HG03196 (cell line): ENCODE data around the gene IL18RAP.

Experiments
- ATAC-seq: cut with Tn5 transposase; IDR thresholded peaks from one replicate; pipeline ENCODE4 v1.9.1; 2021; ENCODE audit not compliant: unreplicated experiment

Gene IL18RAP

GRCh38 chr2:102451968-102452367, 29.0 kb downstream of the IL18RAP start:
- ATAC-seq, result no peak

GRCh38 chr2:102453501-102453900, 30.5 kb downstream of the IL18RAP start:
- no peak for ATAC-seq

- no peak for ATAC-seq
Observed at GRCh38 chr2:102455061-102455670, 32.2 kb downstream of the IL18RAP start.

- ATAC-seq, result no peak
Observed at GRCh38 chr2:102460467-102460866, 37.5 kb downstream of the IL18RAP start.

DNA sequence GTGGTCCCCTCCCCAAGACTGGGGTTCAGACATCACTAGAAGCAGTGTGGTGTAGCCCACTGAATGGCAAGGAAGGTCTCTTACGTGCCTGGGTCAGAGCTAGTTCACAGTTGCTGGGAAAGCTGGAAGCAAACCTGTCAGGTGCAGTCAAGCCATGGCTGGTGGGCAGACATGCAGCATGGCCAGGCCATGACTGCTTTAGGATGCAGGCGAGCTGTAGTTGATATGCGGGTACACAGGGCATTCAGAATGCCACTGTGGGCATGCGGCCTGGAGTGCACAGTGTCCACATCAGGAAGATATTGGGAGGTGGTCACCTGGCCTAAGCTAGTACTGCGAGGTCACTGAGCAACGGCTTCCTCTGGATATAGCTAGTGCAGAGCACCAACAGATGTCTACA, 38.2 kb downstream of the IL18RAP start:
- ATAC-seq, result no peak

DNA sequence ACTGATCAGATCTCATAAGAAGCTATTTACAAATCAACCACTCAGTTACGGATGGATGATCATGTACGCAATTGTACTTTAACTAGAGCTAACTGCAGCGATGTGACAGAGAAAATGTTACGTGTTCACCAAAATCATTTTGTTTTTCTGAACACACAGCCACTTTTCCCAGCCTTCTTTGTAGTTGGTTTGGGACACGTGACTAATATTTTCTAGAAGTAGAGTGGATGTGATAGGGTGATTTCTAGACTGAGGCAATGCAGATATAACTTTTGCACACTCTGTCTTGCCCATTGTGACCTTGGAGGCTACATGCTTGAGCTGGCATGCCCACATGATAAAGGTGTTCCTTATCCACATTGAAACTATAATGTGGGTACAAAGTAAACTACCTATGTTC, 40.2 kb downstream of the IL18RAP start:
- ATAC-seq, result no peak

GRCh38 chr2:102470168-102470567, 47.2 kb downstream of the IL18RAP start:
- ATAC-seq, result no peak

GRCh38 chr2:102473020-102473419, 50.1 kb downstream of the IL18RAP start, which contains the start of gene SLC9A4:
TSS of gene SLC9A4 (plus strand) at chr2:102473226. CDS start at chr2:102473760, 534 bp downstream.
- no peak for ATAC-seq

DNA sequence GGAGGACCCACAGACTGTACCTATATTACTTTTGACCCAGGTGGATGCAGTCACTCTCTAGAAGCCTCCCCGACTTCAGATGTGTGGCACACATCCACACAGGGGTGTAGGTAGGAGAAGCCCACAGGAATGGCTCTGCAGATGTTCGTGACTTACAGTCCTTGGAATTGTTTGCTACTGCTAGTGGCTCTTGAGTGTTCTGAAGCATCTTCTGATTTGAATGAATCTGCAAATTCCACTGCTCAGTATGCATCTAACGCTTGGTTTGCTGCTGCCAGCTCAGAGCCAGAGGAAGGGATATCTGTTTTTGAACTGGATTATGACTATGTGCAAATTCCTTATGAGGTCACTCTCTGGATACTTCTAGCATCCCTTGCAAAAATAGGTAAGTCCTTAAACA, 50.7 kb downstream of the IL18RAP start:
- ATAC-seq, result no peak

DNA sequence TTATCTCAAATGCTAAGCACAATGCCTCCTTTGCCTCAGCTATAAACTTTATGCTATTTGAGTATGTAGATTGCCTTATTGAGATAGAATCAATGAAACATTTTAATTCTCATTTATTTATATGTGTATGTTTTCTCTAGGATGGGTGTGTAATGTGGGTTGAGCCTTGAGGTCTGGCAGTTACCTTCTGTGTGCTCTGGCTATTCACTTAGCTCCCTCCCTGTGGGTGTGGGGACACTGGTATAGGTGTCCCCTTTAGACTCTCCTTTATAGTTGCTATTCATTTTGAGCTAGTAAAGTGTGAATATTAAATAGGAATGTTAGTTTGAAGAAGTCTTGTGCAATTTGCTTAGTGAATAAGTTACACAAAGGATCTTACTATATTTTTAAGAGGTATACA, 51.8 kb downstream of the IL18RAP start:
- ATAC-seq, result no peak

GRCh38 chr2:102478686-102479470, 55.9 kb downstream of the IL18RAP start:
- ATAC-seq, result no peak

- ATAC-seq, result no peak
Observed at GRCh38 chr2:102480285-102481195, 57.6 kb downstream of the IL18RAP start.

DNA sequence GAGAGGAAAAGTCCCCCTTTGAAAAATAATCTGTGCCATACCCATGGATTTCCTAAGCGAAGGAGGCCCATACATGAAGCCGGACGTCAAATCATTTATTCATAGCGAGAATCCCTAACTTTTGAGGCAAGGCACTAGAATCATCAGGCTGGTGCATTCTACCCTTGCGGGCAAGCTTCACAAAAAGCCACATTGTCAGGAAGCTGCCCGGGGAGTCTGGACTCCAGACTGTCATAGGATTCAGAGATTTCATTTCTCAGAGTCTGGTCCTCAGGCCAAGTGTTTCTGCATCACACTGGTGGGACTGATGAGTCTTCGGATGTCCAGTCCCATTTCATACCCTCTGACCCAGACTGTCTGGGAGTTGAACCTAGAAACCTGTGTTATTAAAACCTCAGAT, 59.0 kb downstream of the IL18RAP start:
- no peak for ATAC-seq

DNA sequence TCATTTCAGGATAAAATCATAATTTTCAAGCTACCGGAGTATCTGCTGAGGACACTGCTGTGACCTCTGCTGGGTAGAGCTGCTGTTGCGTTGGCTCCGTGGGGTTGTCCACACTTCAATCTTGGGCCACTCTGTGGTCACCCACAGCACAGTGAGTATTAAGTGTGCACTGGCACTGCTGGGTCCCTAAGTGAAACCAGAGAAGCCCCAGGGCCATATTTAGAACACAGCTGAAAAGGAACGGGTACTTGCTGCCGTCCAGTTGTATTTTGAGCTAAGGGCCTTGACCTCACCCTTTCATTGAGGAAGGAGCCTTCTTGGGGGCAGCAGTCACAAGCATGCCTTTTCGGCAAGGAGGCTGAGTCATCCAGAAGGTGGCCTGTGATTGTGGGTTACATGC, 60.1 kb downstream of the IL18RAP start:
- ATAC-seq, result no peak

DNA sequence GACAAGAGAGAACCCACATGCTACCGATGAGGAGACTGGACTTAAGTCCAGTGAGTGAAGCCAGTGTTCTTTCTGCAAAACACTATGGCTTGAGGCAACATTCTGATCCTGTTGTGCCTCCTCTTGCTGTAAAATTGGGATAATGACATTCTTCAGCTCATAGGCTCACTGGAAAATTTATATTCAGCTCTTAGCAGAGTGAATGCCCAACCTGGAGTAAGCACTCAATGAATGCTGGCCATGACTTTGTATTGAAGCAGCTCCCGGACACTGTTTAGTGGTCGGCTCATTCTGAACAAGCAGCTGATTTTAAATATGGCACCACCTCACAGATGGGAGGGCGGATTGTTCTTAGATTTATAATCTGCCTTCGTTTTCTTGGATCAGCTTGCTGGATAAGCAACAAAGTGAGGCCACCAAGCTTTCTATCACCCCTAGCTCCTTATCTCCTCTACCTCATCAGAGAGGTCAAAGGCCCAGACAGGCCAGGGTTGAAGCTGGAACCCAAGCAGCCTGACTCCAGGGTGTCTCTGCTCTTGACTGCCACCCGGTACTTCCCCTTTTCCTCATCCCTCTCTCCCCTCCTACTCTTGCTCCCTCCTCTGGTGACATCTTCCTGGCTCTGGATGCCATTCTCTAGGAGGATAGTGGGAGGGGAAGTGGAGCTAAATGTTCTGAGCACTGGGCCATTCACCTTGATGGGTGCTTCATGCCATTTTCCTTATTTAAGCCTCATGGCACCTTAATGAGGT, 61.5 kb downstream of the IL18RAP start:
- ATAC-seq, result no peak

- no peak for ATAC-seq
Observed at GRCh38 chr2:102485147-102485785, 62.3 kb downstream of the IL18RAP start.

GRCh38 chr2:102486941-102487702, 64.2 kb downstream of the IL18RAP start:
- no peak for ATAC-seq

- no peak for ATAC-seq
Observed at GRCh38 chr2:102487761-102488462, 65.0 kb downstream of the IL18RAP start.

GRCh38 chr2:102489646-102490045, 66.7 kb downstream of the IL18RAP start:
- no peak for ATAC-seq
